A549 treated with GW870086 at 1 μM for 4 hours (cell line): ENCODE measurements around the gene ENTHD1. TPM values are rescaled to one million over a fixed set of nuclear protein-coding genes. Genes with fewer than 3 reads are reported as not detected.

Source experiments
- total RNA-seq: library from RNA; stranded (reverse); fragments of 200-300 nt; extraction: Qiagen RNA extraction; gene quantifications from 5 replicates; pipeline ENCODE4 v1.2.3, GENCODE V29; 2022; ENCODE audit warnings: low read depth

Gene ENTHD1
- total RNA-seq, result not detected in 5 replicates

GRCh38 chr22:39893526-39893925, at the start of gene ENTHD1:
ENTHD1 (minus strand) TSS chr22:39893760; CDS start chr22:39887748, 6,012 bp downstream.

GRCh38 chr22:39900306-39901227, 7.0 kb upstream of the ENTHD1 start, which contains the start of gene GRAP2:
GRAP2 (plus strand) TSS chr22:39901084; CDS start chr22:39947107, 46,023 bp downstream.

Other genes with a start within 250 kb of the ENTHD1 start
- not detected in 5 replicates for gene GRAP2, start 7.3 kb upstream of the ENTHD1 start, total RNA-seq
- not detected in 5 replicates for gene TMA7B, start 66.6 kb upstream of the ENTHD1 start, total RNA-seq
- not detected in 5 replicates for gene FAM83F, start 101.2 kb upstream of the ENTHD1 start, total RNA-seq